ENCODE results near the gene TOP2A. TPM values are rescaled to one million over a fixed set of nuclear protein-coding genes. Genes with fewer than 3 reads are reported as not detected.

Gene TOP2A
- total RNA-seq, 1 experiment from 2014 or later = 131 TPM

DNA sequence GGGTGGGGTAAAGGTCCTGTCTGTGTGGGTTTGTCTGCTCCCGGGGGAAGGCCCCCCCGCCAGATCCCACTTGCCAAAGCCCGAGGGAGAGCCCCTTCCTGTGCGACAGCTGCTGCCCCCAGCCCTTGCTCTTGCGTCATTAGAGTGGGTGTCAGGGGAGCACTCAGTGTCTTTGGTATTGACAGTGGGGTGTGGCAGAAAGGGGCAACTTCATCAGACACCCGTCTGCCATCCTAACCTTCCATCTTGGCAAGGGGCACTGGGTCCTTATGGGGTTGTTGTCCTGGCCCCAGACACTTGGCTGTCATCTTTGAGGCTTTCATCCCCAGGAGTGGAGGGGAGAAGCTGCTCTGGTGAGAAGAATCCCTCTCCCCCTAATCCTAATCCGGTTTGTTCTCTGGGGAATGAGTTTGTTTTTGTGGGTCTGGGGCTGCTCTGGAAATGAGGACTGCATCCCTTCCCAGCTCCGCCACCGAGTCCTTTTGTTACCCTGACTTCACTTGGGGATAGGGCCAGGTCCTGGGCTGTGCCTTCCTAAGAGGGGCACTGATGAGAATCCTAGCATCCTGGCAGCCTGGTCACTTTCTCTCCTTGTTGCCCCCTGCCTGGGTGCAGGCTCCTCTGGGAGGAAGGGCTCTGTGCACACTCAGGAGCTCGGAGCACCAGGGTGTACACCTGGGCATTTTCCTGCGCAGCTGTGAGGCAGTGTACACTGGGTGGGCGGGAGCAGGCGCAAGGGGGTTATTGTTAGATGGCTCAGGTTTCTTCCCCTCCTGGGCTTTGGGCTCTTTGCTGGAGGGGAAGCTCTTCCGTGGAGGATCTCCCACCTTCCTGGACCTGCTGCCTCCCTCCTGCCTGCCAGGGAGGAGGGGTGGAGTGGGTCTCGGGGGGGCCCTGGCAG, 74.2 kb downstream of the TOP2A start:
- DNase-seq (ENCODE audit: low read depth) = no peak
- in situ Hi-C loops (cut with HindIII; ENCODE audit: low pct_unique_long_range_greater_than_20kb, low sequenced_read_pairs) = no loop called here

DNA sequence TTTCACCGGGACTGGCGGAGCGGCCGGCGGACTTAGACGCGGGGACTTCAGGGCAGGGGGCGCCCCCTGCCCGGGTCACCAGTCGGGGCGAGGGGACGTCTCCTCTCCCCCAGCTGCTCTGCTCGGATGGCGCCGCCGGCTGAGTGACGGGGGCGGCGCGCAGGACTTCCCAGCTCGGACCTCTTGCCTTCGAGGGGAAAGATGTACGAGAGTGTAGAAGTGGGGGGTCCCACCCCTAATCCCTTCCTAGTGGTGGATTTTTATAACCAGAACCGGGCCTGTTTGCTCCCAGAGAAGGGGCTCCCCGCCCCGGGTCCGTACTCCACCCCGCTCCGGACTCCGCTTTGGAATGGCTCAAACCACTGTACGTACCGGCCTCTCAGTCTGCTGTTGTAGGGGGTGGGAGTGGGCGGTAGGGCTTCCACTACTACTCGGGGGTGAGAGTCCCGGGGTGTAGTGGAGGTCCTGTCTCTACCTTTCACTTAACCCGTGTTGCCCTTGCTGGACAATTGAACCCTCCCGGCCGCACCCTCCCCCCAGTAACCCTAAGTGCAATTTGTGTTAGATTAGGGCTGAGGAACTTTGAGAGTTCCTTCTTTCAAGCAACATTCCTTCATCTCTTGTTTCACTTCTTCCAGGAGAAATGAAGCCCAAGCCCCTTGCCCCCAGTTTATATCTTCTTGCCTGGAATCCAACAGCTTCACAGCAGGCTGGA, 75.0 kb downstream of the TOP2A start:
- in situ Hi-C loops (cut with HindIII; ENCODE audit: low pct_unique_long_range_greater_than_20kb, low sequenced_read_pairs) = no loop called here
- no peak for DNase-seq (ENCODE audit: low read depth)

DNA sequence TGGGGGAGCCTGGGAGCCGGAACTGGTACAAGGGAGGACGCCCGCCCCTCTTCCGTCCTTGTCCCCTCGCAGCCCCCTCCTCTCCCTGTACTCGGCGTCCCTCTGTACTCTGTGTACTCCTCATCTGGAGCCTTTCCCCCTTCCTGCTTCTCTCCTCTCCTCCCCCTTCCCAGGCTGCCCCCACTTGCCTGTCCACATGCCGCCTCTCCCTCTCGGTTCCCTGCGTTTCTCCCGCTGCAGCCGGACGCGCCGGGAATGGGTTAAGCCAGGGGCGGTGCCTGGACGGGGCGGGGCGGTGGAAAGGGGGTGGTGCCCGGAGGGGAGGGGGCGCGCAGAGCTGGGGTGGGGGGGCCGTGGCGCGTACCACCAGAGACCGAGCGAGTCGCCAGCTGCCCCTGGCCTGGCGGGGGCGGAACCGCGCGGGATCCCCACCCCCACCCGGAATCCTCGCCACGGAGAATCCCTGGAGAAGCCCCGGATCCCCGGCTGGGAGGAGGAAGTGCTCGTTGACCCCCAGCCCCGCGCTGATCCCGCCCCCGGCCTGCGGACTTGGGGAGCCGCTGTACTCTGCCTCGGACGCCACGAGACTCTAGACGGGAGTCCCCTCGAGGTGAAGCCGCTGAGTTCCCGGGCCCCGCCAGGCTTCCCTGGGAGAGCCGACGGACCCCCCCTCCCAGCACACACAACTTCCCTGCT, 75.7 kb downstream of the TOP2A start:
- in situ Hi-C loops (cut with HindIII; ENCODE audit: low pct_unique_long_range_greater_than_20kb, low sequenced_read_pairs) = no loop called here
- peak; percentile 81 for DNase-seq (ENCODE audit: low read depth)

DNA sequence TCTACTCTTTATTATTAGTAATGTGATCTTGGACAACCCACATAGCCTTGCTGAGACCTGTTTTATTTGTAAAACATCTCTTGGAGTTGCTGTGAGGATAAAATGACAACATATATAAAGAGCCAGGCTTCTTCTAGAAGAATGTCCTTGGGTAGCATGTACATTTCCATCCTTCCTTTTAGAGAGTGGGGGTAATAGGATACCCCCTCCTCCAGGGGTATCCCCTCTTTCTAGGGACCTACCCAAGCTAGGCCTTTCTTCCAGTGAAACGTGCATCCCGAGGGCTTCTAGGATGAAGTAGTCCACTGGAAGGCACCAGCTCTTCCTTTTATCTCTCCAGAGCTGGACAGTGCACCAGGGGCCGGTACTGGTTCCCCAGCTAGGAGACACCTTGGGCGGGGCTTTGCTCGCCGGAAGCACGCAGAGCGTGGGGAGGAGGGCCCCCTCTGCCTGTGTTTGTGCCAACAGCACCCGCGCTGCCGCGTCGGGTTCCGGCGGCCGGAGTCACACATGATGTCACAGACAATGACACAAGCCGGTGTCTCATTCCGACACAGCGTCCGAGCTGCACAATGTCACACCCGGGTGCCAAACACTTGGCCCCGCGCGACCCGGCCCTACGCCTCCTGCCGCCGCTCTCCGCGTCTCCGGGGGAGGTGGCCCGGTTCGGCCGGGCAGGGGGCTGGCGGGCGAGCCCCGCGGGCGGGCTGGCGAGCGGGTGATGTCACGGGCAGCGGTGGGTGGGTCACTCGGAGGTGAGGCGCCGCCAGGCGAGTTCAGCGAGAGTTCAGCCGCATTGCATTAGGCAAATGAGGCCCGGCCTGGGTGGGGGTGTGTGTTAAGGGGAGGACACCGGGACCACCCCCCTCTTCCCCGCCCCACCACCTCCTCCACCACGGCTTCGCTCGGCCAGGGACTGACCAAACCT, 76.6 kb downstream of the TOP2A start:
- in situ Hi-C loops (cut with HindIII; ENCODE audit: low pct_unique_long_range_greater_than_20kb, low sequenced_read_pairs) = no loop called here
- DNase-seq (ENCODE audit: low read depth) = peak; percentile 94

DNA sequence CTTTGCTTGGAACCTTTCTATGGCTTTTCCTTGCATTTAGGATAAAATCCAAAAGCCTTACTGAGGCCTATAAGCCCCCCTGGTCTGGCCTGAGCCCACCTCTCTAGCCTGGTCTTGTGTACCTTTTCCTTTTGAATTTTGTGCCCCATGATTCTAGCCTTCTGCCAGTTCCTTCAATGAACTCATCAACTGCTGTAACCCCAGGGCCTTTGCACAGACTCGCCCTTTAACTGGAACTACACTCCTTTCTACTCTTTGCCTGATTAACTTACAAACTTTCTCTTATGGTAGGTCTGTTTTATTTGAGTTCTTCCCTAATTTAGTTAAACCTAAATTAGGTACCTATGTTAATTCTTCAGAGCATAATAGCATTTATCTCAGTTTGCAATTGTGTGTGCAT, 77.4 kb downstream of the TOP2A start:
- DNase-seq (ENCODE audit: low read depth) = no peak
- in situ Hi-C loops (cut with HindIII; ENCODE audit: low pct_unique_long_range_greater_than_20kb, low sequenced_read_pairs) = no loop called here

DNA sequence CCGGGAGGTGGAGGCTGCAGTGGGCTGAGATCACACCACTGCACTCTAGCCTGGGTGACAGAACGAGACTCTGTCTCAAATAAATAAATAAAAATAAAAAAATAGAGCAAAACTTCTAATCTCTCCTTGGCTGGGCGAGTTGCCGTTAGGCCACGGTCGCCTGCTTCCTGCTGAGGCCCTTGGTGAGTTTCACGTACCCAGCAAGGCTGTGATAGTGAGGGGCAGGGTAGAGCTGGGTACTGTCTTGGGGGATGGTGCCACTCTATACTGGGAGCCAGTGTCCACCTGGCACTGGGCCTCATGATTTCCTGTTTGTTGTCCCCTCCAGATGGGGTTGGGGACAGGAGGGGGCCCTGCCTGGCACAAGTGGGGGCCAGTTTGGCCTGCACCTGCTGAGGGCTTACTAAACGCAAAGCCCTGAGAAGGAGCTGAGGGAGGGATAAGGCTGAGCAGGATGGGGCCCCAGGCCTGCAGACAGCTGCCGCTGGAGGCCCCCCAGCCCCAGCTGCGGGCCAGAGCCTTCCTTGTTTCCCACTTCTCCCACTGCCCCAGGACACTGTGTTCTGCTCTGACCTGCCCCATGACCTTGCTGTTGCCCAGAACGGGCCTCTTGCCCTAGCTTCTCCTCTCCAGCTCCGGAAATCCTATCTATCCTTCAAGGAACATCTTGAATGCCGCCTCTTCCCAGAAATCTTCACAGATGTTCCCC, 78.6 kb downstream of the TOP2A start:
- no peak for DNase-seq (ENCODE audit: low read depth)
- in situ Hi-C loops (cut with HindIII; ENCODE audit: low pct_unique_long_range_greater_than_20kb, low sequenced_read_pairs) = no loop called here

Other genes with a start within 250 kb of the TOP2A start
- 1.7 and 5.9 TPM in 2 replicates for gene RAPGEFL1, start 240.4 kb downstream of the TOP2A start, total RNA-seq (2014; rRNA removed; shearing (Covaris generic); ENCODE audit: low replicate concordance)
- gene WIPF2, start 198.6 kb downstream of the TOP2A start, total RNA-seq (2014; rRNA removed; shearing (Covaris generic); ENCODE audit: low replicate concordance) = 7.7 and 9.1 TPM in 2 replicates
- 60.9 and 68.1 TPM in 2 replicates for gene CDC6, start 130.0 kb downstream of the TOP2A start, total RNA-seq (2014; rRNA removed; shearing (Covaris generic); ENCODE audit: low replicate concordance)
- gene RARA, start 108.7 kb downstream of the TOP2A start, total RNA-seq (2014; rRNA removed; shearing (Covaris generic); ENCODE audit: low replicate concordance) = 11.4 and 26.0 TPM in 2 replicates
- not detected in 2 replicates for gene GJD3, start 53.2 kb downstream of the TOP2A start, total RNA-seq (2014; rRNA removed; shearing (Covaris generic); ENCODE audit: low replicate concordance)
- gene IGFBP4, start 25.6 kb upstream of the TOP2A start, total RNA-seq (2014; rRNA removed; shearing (Covaris generic); ENCODE audit: low replicate concordance) = 198 and 232 TPM in 2 replicates
- not detected in 2 replicates for gene TNS4, start 83.7 kb upstream of the TOP2A start, total RNA-seq (2014; rRNA removed; shearing (Covaris generic); ENCODE audit: low replicate concordance)
- gene CCR7, start 147.6 kb upstream of the TOP2A start, total RNA-seq (2014; rRNA removed; shearing (Covaris generic); ENCODE audit: low replicate concordance) = not detected in 2 replicates
- gene SMARCE1, start 229.9 kb upstream of the TOP2A start, total RNA-seq (2014; rRNA removed; shearing (Covaris generic); ENCODE audit: low replicate concordance) = 45.1 and 56.3 TPM in 2 replicates
- gene KRT222, start 247.3 kb upstream of the TOP2A start, total RNA-seq (2014; rRNA removed; shearing (Covaris generic); ENCODE audit: low replicate concordance) = 3.1 and 6.8 TPM in 2 replicates